ENCODE measurements around the gene NTRK2. TPM values are rescaled to one million over a fixed set of nuclear protein-coding genes. Genes with fewer than 3 reads are reported as not detected.

NTRK2 gene
- total and polyA plus RNA-seq, 8 donors, result 6.0 to 31.4 (median 14.5) TPM

DNA sequence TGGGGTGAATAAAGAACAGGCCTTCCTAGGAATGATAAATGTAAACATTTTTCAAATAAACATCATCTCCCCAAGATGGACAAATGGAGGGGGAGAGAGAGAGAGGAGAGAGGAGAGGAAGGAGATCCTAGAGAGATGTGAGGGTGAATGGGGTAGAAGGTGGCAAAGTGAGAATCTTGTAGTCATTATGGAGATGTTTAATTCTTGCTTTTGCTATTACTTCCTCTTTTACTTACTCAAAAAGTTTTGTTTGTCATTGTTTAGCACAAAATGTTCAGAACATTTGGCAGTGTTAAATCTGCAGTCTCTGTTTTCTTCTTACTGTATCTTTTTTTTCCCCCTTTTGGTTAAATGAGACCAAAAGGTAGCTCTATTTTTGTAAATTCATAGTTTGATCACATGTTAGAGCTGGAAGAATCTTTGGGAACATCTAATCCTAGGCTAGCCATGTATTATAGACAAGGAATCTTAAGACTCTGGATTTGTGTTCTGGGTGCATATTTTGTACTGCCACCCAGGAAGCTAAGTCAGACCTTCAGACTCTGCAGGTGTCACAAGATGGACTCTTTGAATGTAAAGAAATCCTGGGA is 266.1 kb downstream of the NTRK2 start:
- no peaks in the 10 kb centered on the region for H3K27me3 ChIP-seq
- H3K27ac ChIP-seq, result no peak overlapping the region
- no peaks in the 10 kb centered on the region for H3K4me1 ChIP-seq
- ATAC-seq, result no peak
- no peak for DNase-seq
- TF ChIP-seq, protein P1, sequence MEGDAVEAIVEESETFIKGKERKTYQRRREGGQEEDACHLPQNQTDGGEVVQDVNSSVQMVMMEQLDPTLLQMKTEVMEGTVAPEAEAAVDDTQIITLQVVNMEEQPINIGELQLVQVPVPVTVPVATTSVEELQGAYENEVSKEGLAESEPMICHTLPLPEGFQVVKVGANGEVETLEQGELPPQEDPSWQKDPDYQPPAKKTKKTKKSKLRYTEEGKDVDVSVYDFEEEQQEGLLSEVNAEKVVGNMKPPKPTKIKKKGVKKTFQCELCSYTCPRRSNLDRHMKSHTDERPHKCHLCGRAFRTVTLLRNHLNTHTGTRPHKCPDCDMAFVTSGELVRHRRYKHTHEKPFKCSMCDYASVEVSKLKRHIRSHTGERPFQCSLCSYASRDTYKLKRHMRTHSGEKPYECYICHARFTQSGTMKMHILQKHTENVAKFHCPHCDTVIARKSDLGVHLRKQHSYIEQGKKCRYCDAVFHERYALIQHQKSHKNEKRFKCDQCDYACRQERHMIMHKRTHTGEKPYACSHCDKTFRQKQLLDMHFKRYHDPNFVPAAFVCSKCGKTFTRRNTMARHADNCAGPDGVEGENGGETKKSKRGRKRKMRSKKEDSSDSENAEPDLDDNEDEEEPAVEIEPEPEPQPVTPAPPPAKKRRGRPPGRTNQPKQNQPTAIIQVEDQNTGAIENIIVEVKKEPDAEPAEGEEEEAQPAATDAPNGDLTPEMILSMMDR (IDR thresholded peaks at IDR 0.05), result no peak
- FAIRE-seq, result no peak
- intact Hi-C loops (cut with DNase I), result no loop called here
- H3K4me3 ChIP-seq, result no peak overlapping the region
- H3K36me3 ChIP-seq, result no peaks in the 10 kb centered on the region
- no peaks in the 10 kb centered on the region for H3K9me3 ChIP-seq

- ATAC-seq (no peak), FAIRE-seq (no peak), DNase-seq (no peak)
- no peak overlapping the region for H3K27ac ChIP-seq
- H3K36me3 ChIP-seq, result no peaks in the 10 kb centered on the region
- H3K9me3 ChIP-seq, result no peaks in the 10 kb centered on the region
- no peak overlapping the region for H3K4me3 ChIP-seq
- TF ChIP-seq, protein P1 (IDR thresholded peaks at IDR 0.05), result no peak
- no peaks in the 10 kb centered on the region for H3K27me3 ChIP-seq
- intact Hi-C loops (cut with DNase I), result no loop called here
- no peaks in the 10 kb centered on the region for H3K4me1 ChIP-seq
- WGBS, 2 donors, result 88 to 89% methylated on average over 2 of the region's 2 CpGs
These were observed 267.7 kb downstream of the NTRK2 start for GRCh38 chr9:84937180-84937579.

DNA sequence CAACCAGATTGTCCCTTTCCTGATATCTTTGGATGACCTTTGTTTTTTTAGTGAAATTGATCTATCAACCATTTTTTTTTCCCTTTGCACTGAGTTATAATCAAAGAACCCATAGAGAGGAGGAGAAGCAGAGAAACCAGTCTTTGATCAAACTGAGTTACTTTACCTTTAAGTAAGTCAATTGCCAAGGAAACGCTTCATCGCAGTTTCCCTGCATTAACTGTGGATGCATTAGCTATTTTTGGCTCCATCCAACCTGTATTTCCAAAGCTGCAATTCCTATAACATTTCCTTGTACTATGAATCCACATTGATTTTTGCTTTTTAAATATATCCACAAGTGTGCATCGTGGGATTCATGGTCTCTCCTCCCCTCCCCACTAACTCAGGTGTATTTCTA is 268.1 kb downstream of the NTRK2 start:
- TF ChIP-seq, protein P1 (IDR thresholded peaks at IDR 0.05), result no peak
- H3K27ac ChIP-seq, result no peak overlapping the region
- H3K27me3 ChIP-seq, result no peaks in the 10 kb centered on the region
- no peak for DNase-seq
- no peaks in the 10 kb centered on the region for H3K36me3 ChIP-seq
- no peak overlapping the region for H3K4me3 ChIP-seq
- no peaks in the 10 kb centered on the region for H3K4me1 ChIP-seq
- FAIRE-seq, result no peak
- intact Hi-C loops (cut with DNase I), result no loop called here
- 46 to 48% methylated on average over 3 of the region's 3 CpGs for WGBS, 2 donors
- no peaks in the 10 kb centered on the region for H3K9me3 ChIP-seq
- ATAC-seq, result no peak

DNA sequence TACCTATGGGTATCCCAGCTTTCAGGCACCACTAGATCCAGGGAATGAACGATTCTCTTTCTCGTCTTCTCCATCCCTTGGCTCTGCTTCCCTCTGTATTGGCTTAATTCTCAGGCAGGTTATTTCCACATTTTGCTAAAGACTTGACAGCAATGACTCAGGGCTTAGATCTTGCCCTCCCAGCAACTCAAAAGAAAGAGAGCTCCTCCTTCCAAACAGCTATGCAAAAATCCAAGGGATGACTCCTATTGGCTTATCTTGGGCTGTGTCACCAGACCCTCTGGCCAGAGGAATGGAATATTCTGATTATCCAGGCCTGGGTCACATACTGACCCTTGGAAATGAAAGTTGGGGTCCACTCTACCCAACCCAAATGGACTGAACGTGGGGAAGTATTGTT is 270.2 kb downstream of the NTRK2 start:
- Histone ChIP-seq H3K27ac (no peak overlapping the region), H3K4me1 (no peaks in the 10 kb centered on the region), H3K36me3 (no peaks in the 10 kb centered on the region), H3K9me3 (no peaks in the 10 kb centered on the region), H3K27me3 (no peaks in the 10 kb centered on the region), H3K4me3 (no peak overlapping the region)
- no peak for DNase-seq
- FAIRE-seq, result no peak
- TF ChIP-seq, protein P1 (IDR thresholded peaks at IDR 0.05), result no peak
- no peak for ATAC-seq
- WGBS, 2 donors, result 70 to 87% methylated on average over 3 of the region's 3 CpGs
- intact Hi-C loops (cut with DNase I), result no loop called here

DNA sequence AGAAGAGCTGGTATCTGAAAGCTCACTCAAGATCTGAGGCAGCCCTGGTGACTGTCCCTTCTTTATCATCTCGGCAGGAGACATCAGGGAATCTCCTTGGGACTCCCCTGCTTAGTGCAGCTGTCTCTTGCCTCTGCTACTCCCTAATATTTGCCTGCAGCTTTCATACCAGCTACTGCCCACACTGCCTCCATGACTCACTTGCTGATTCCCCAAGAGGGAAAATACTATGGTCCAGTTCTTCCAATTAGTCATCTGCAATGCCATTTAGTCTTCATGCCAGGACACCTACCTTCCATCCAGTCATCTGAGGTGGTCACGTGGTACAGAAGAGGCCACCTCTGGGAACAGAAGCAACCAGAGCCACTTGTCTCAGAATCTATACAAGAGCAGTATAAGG is 270.8 kb downstream of the NTRK2 start:
- 50 to 70% methylated on average over 2 of the region's 2 CpGs for WGBS, 2 donors
- FAIRE-seq, result no peak
- no peak overlapping the region for H3K4me3 ChIP-seq
- TF ChIP-seq, protein P1 (IDR thresholded peaks at IDR 0.05), result no peak
- no peaks in the 10 kb centered on the region for H3K4me1 ChIP-seq
- no peak for ATAC-seq
- no peak for DNase-seq
- H3K27me3 ChIP-seq, result no peaks in the 10 kb centered on the region
- H3K36me3 ChIP-seq, result no peaks in the 10 kb centered on the region
- no peaks in the 10 kb centered on the region for H3K9me3 ChIP-seq
- intact Hi-C loops (cut with DNase I), result no loop called here
- no peak overlapping the region for H3K27ac ChIP-seq

Measured in pancreas (tissue), 10 donors.